NCI-H1092 (cell line): ENCODE results near the gene RHOD.

Source experiments
- DNase-seq: peaks from one replicate; lab custom pipeline; 2025; lab: John Stamatoyannopoulos, UW

Gene RHOD

GRCh38 chr11:67032830-67033551, 23.7 kb upstream of the RHOD start:
- DNase-seq: no peak

GRCh38 chr11:67033661-67034166, 22.9 kb upstream of the RHOD start:
- DNase-seq: no peak

- no peak for DNase-seq
Observed at GRCh38 chr11:67034350-67034749, 22.3 kb upstream of the RHOD start.

- no peak for DNase-seq
Observed at GRCh38 chr11:67040147-67040546, 16.5 kb upstream of the RHOD start.

GRCh38 chr11:67041602-67042001, 15.0 kb upstream of the RHOD start:
- DNase-seq: no peak

GRCh38 chr11:67043572-67044349, 12.9 kb upstream of the RHOD start:
- no peak for DNase-seq

GRCh38 chr11:67044496-67044895, 12.2 kb upstream of the RHOD start:
- no peak for DNase-seq

GRCh38 chr11:67045314-67045713, 11.3 kb upstream of the RHOD start:
- DNase-seq: no peak

- DNase-seq: no peak
Observed at GRCh38 chr11:67048515-67049130, 8.0 kb upstream of the RHOD start.

- DNase-seq: no peak
Observed at GRCh38 chr11:67050139-67050538, 6.5 kb upstream of the RHOD start.

- no peak for DNase-seq
Observed at GRCh38 chr11:67051180-67051893, 5.3 kb upstream of the RHOD start.

- DNase-seq: no peak
Observed at GRCh38 chr11:67051945-67052488, 4.6 kb upstream of the RHOD start.

- no peak for DNase-seq
Observed at GRCh38 chr11:67052891-67053290, 3.8 kb upstream of the RHOD start.

- DNase-seq: peak; percentile 45
Observed at GRCh38 chr11:67053896-67054329, 2.7 kb upstream of the RHOD start.

GRCh38 chr11:67054346-67054835, 2.3 kb upstream of the RHOD start:
- DNase-seq: no peak

GRCh38 chr11:67054836-67055523, 1.7 kb upstream of the RHOD start:
- DNase-seq: no peak

- no peak for DNase-seq
Observed at GRCh38 chr11:67055812-67056211, 835 bp upstream of the RHOD start.

- DNase-seq: no peak
Observed at GRCh38 chr11:67057205-67057672, 592 bp downstream of the RHOD start.

GRCh38 chr11:67058506-67058905, 1.9 kb downstream of the RHOD start:
- DNase-seq: no peak

GRCh38 chr11:67059671-67060070, 3.0 kb downstream of the RHOD start:
- no peak for DNase-seq

- DNase-seq: no peak
Observed at GRCh38 chr11:67060111-67060522, 3.5 kb downstream of the RHOD start.
